ENCODE data around the gene TIMM8A. TPM values are rescaled to one million over a fixed set of nuclear protein-coding genes. Genes with fewer than 3 reads are reported as not detected.

TIMM8A gene
- polyA plus RNA-seq (2011; rRNA removed) (5.9 and 6.4 TPM in 2 replicates), polyA minus RNA-seq (2011; rRNA and poly(A)+ RNA removed) (2.9 and 5.2 TPM in 2 replicates)

- Histone ChIP-seq H3K27me3 (ENCODE audit: control insufficient read depth, insufficient read depth, low read length) (no peaks in the 10 kb centered on the region), H3K36me3 (ENCODE audit: control insufficient read depth, insufficient read depth, low read length) (no peaks in the 10 kb centered on the region; the same call in 1 of the 2 replicates), H3K4me3 (ENCODE audit: low read depth, low read length) (peak within 1 kb of the TSS; percentile 78)
- DNase-seq (ENCODE audit: low read depth) = peak; percentile 6
- ChIA-PET POLR2A (no interaction called here), CTCF (no interaction called here)
- TF ChIP-seq CTCF (IDR thresholded peaks at IDR 0.05; ENCODE audit: insufficient read depth, low read depth, low read length) = no peak
Measured at GRCh38 chrX:101348452-101349192, at the start of gene TIMM8A. Gene TIMM8A (minus strand): TSS chrX:101348742. CDS start chrX:101348664, 78 bp downstream.

- ChIA-PET CTCF (no interaction called here), POLR2A (no interaction called here)
- TF ChIP-seq CTCF (IDR thresholded peaks at IDR 0.05; ENCODE audit: insufficient read depth, low read depth, low read length) = no peak
- Histone ChIP-seq H3K4me3 (ENCODE audit: low read depth, low read length) (no peak overlapping the region), H3K27me3 (ENCODE audit: control insufficient read depth, insufficient read depth, low read length) (no peaks in the 10 kb centered on the region), H3K36me3 (ENCODE audit: control insufficient read depth, insufficient read depth, low read length) (no peaks in the 10 kb centered on the region)
- no peak for DNase-seq (ENCODE audit: low read depth)
Measured at GRCh38 chrX:101397779-101398178, 49.2 kb upstream of the TIMM8A start.

GRCh38 chrX:101395789-101396188 is 47.2 kb upstream of the TIMM8A start:
- ChIA-PET CTCF (no interaction called here), POLR2A (no interaction called here)
- TF ChIP-seq CTCF (IDR thresholded peaks at IDR 0.05; ENCODE audit: insufficient read depth, low read depth, low read length) = no peak
- H3K27me3 ChIP-seq (ENCODE audit: control insufficient read depth, insufficient read depth, low read length) = no peaks in the 10 kb centered on the region
- DNase-seq (ENCODE audit: low read depth) = no peak
- no peaks in the 10 kb centered on the region for H3K36me3 ChIP-seq (ENCODE audit: control insufficient read depth, insufficient read depth, low read length)
- no peak overlapping the region for H3K4me3 ChIP-seq (ENCODE audit: low read depth, low read length)

GRCh38 chrX:101394372-101394771 is 45.8 kb upstream of the TIMM8A start:
- POLR2A ChIA-PET = no interaction called here
- no peak for DNase-seq (ENCODE audit: low read depth)
- no peak for TF ChIP-seq CTCF (IDR thresholded peaks at IDR 0.05; ENCODE audit: insufficient read depth, low read depth, low read length)
- Histone ChIP-seq H3K36me3 (ENCODE audit: control insufficient read depth, insufficient read depth, low read length) (no peaks in the 10 kb centered on the region), H3K27me3 (ENCODE audit: control insufficient read depth, insufficient read depth, low read length) (no peaks in the 10 kb centered on the region), H3K4me3 (ENCODE audit: low read depth, low read length) (no peak overlapping the region)
- CTCF ChIA-PET = no interaction called here

GRCh38 chrX:101393530-101394305 is 45.2 kb upstream of the TIMM8A start:
- no peaks in the 10 kb centered on the region for H3K27me3 ChIP-seq (ENCODE audit: control insufficient read depth, insufficient read depth, low read length)
- no peaks in the 10 kb centered on the region for H3K36me3 ChIP-seq (ENCODE audit: control insufficient read depth, insufficient read depth, low read length)
- H3K4me3 ChIP-seq (ENCODE audit: low read depth, low read length) = no peak overlapping the region
- DNase-seq (ENCODE audit: low read depth) = no peak
- POLR2A ChIA-PET = no interaction called here
- CTCF ChIA-PET = no interaction called here
- TF ChIP-seq CTCF (IDR thresholded peaks at IDR 0.05; ENCODE audit: insufficient read depth, low read depth, low read length) = no peak
